Spleen (tissue), 7 donors: ENCODE results near the gene ARHGAP10.

ENCODE experiments used
- CTCF ChIP-seq, 11 experiments: fragments of 200-600 bp in 7 of 11; fragments of 450-650 bp in 4 of 11; sonication (generic) in 4 of 11; IDR thresholded peaks in 8 of 11; conservative IDR thresholded peaks in 3 of 11; 1 replicate in 7 of 11; 2 replicates in 4 of 11; pipeline versions ENCODE4 v1.4.0 to v1.8.0; 2016 to 2021; ENCODE audit warnings: antibody characterized with exemption in 11 of 11, inconsistent platforms in 4 of 11, mild to moderate bottlenecking in 1 of 11
- POLR2A ChIP-seq, 3 donors: fragments of 450-650 bp; IDR thresholded peaks; one replicate each; pipeline ENCODE4 v1.5.1; 2017; ENCODE audit warnings: antibody characterized with exemption in 3 of 3, mild to moderate bottlenecking in 1 of 3
- POLR2AphosphoS5 ChIP-seq, 3 donors: sonication (generic); formaldehyde crosslinking; IDR thresholded peaks; one replicate each; pipeline ENCODE4 v1.5.1; 2017; ENCODE audit warnings: antibody characterized with exemption in 3 of 3
- donor health status: DM: no; HTN: no; CAD: no; lungs with moderate emphysema.
- donor health status: DM: no; HTN: no; CAD: no.
- donor health status: DM: no; HTN: no; CAD: no.

DNA sequence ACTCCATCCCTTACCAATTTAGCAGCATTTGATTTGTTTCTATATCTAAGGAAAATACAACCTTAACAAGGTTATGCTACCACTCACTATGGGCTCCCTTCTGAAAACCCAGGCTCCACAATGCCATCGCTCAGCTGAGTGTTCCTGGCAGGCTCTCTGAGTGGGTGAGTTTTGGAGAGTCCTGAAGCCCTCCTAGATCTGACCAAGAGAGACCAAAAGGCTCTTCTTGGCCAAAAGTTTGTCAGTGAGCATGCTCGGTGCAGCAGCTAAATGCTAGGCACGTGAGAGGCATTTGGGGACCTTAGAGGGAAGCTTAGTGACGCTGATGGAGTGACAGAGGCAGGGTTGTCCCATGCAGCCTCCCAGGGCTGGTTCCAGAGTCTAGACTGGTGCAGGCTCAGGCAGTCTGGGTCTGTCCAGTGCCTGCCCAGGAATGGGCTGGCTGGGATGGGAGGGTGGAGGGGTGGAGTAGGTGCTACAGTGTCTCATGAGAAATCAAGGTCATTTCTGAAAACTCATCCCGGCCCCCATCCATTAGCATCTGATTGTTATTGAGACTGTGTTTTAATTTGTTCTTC is 363.5 kb downstream of the ARHGAP10 start:
- TF ChIP-seq CTCF (IDR thresholded peaks at IDR 0.05 in 8 of 11, conservative IDR thresholded peaks at IDR 0.05 in 3 of 11) (no peak), POLR2AphosphoS5 (IDR thresholded peaks at IDR 0.05) (no peak), POLR2A (IDR thresholded peaks at IDR 0.05) (no peak)
